GM13976 (cell line): ENCODE data around the gene NYAP1.

Source experiments
- DNase-seq: peaks from one replicate; pipeline ENCODE4 v3.0.0; 2012; ENCODE audit warnings: low spot score
- in situ Hi-C: fragments of 300-500 bp; cut with MboI; formaldehyde crosslinking; loops from one replicate; pipeline ENCODE4 v1.12.0; 2022; ENCODE audit warnings: low sequenced_read_pairs, mixed read lengths, inconsistent platforms; ENCODE audit not compliant: unreplicated experiment
- TF ChIP-seq, protein P1 (sequence below): IDR thresholded peaks from 2 replicates; pipeline ENCODE4 v1.5.1; 2012; ENCODE audit warnings: borderline replicate concordance, mild to moderate bottlenecking; ENCODE audit not compliant: insufficient read depth; ENCODE audit errors: extremely low read depth, missing control alignments, control extremely low read depth

Gene NYAP1

DNA sequence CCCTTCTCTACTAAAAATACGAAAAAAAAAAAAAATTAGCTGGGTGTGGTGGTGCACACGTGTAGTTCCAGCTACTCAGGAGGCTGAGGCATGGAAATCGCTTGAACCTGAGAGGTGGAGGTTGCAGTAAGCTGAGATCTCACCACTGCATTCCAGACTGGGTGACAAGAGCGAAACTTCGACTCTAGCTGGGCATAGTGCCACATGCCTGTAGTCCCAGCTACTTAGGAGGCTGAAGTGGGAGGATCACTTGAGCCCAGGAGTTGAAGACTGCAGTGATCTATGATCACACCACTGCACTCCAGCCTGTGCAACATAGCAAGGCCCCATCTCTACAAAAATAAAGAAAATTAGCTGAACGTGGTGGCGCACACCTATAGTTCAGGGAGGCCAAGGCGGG, 18.4 kb upstream of the NYAP1 start:
- no peak for DNase-seq
- TF ChIP-seq, protein P1, sequence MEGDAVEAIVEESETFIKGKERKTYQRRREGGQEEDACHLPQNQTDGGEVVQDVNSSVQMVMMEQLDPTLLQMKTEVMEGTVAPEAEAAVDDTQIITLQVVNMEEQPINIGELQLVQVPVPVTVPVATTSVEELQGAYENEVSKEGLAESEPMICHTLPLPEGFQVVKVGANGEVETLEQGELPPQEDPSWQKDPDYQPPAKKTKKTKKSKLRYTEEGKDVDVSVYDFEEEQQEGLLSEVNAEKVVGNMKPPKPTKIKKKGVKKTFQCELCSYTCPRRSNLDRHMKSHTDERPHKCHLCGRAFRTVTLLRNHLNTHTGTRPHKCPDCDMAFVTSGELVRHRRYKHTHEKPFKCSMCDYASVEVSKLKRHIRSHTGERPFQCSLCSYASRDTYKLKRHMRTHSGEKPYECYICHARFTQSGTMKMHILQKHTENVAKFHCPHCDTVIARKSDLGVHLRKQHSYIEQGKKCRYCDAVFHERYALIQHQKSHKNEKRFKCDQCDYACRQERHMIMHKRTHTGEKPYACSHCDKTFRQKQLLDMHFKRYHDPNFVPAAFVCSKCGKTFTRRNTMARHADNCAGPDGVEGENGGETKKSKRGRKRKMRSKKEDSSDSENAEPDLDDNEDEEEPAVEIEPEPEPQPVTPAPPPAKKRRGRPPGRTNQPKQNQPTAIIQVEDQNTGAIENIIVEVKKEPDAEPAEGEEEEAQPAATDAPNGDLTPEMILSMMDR: no peak
- in situ Hi-C loops: loop anchor here (25.0 kb wide), 2 partner anchors 97 to 397 kb away; partner anchors contain the start of genes SAP25, SLC12A9 and TRIP6

DNA sequence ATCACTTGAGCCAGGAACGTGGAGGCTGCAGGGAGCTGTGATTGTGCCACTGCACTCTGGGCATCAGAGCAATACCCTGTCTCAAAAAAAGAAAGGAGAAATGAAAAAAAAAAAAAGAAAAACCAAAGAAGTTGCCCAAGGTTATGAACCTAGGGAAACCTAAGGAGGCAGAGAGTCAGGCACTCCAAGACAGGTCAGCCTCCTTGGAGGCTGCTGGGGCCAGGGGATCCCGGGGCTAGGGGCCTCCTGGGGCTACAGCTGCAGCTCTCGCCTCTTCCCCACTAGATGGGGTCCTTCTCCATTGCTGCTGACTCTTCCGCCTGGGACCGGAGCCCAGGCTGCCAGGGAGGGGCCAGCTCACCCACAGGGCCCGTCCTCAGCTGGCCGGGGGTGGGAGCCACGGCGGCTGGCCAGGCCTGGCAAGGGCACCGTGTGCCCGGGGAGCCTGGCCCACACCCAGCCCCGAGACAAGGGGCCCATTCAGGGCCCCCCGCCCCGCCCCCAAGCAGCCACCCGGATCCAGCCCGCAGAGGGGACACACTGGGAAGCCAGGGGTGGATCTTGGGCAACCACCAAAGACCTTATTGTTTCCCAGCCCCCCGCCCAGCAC, 17.9 kb upstream of the NYAP1 start:
- in situ Hi-C loops: loop anchor here (25.0 kb wide), 2 partner anchors 96 to 396 kb away; partner anchors contain the start of genes SAP25, SLC12A9 and TRIP6
- DNase-seq: no peak
- TF ChIP-seq, protein P1: peak; percentile 15

DNA sequence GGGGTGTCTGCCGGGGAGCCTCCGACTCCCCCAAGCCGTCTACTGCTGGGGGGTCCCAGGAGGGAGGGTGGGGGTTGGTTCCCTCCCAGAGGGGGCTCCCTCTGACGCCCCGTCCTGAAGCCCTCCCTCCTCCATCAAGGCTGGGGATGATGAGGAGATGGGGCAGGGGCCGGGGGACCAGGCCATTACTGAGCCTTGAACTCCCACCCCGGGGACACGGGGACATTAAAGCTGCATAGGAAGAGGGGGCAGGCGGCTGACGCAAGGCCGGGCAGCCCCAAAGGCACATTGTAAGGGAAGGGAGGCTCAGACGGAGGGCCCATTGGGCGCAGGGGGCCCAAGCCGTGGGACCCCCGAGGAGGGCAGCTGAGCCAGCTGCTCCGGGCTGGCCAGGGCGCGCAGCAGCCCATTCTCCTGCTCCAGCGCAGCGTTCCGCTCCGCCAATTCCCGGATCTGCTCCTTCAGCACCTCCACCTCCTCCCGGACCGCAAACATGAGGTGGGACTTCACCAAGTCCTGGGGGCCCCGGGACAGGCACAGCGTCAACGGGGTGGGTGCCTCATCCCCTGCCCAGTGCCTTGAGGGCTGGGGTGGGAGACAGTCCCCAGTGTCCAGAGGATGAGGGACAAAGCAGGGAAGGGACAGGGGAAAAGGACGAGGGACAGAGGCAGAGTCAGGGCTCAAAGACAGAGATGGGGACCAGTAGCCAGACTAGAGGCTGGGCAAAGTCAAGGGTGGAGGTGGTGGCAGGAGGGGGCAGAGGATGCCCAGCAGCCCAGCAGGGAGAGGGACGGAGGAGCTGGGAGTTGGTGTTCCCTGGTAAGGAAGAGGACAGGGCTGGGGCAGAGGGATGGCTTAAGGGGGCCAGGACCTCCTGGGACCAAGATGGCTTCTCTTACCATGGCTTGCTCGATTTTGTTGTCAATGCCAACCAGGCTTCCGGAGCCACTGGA, 16.8 kb upstream of the NYAP1 start:
- in situ Hi-C loops: loop anchor here (25.0 kb wide), 2 partner anchors 95 to 395 kb away; partner anchors contain the start of genes SAP25, SLC12A9 and TRIP6
- no peak for DNase-seq
- TF ChIP-seq, protein P1: no peak

- in situ Hi-C loops: loop anchor here (25.0 kb wide), 2 partner anchors 94 to 394 kb away; partner anchors contain the start of genes SAP25, SLC12A9 and TRIP6
- no peak for DNase-seq
- TF ChIP-seq, protein P1: no peak
These were observed 15.9 kb upstream of the NYAP1 start for GRCh38 chr7:100467638-100468373.

DNA sequence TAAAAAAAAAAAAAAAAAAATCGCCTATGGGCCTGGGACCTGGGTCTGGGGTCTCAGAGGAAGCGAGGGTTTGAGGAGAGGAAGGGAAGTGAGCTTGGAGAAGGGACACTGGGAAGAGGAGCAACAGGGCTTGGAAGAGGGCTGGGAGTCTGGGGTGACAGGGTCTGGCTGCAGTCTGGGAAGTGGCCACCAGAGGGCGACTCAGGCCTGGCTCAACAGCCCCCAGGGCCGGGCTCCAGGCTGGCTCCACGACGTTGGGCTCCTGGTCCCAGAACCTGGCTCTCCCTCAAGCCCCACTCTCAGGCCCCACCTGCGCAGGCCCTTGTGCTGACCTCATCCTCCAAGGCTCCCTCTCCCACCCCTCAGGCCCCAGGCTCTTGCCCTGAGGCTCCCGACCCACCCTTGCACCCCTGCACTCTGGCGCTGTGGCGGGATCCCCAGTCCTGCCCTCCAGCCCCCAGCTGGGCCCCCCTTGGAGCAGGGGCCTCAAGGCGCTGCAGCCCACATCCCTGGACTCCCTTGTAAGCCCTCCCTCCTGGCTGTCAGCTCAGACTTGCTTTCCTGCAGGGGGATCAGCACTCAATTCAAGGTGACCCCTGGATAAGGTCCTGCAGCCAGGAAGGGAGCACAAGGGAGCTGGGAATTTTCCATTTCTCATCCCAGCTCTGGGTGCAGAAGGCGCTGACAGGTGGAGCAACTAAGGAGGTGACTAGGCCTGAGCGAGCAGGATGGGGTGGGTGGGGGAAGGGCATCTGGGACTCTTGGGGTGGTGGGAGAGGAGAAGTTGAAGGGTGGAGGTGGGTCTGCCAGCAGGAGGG, 14.3 kb upstream of the NYAP1 start:
- TF ChIP-seq, protein P1: peak; percentile 91
- in situ Hi-C loops: loop anchor here (25.0 kb wide), 2 partner anchors 93 to 393 kb away; partner anchors contain the start of genes SAP25, SLC12A9 and TRIP6

More for the DNA sequence above, 14.3 kb upstream of the NYAP1 start:
- DNase-seq: peak; percentile 92
